Measurements from ENCODE around the gene RBM25. TPM values are rescaled to one million over a fixed set of nuclear protein-coding genes. Genes with fewer than 3 reads are reported as not detected.

The RBM25 gene
- total and polyA plus RNA-seq, 12 donors, result 13.5 to 51.4 (median 39.9) TPM

GRCh38 chr14:73173092-73173735 lies 114.9 kb downstream of the RBM25 start:
- H3K27me3 ChIP-seq, result no peaks in the 10 kb centered on the region
- no peak for ATAC-seq
- 50 to 57% methylated on average over 3 of the region's 3 CpGs for WGBS, 2 donors
- peak; percentile 16 to 62 (median 55) for TF ChIP-seq CTCF (IDR thresholded peaks at IDR 0.05)
- intact Hi-C loops (cut with DNase I), result loop anchor here in 9 of 10 donors (5.0 to 10.0 kb wide), 6 partner anchors 109 to 304 kb away; no protein-coding TSS in a partner anchor
- H3K4me3 ChIP-seq, result no peak overlapping the region
- H3K4me1 ChIP-seq, result peaks cover 0 to 18% (median 0%) of the 10 kb centered on the region in 9 donors
- no peak for DNase-seq
- H3K27ac ChIP-seq, result no peak overlapping the region
- no peaks in the 10 kb centered on the region for H3K9me3 ChIP-seq
- H3K36me3 ChIP-seq, result peaks cover 0 to 100% (median 42%) of the 10 kb centered on the region in 9 donors

Other genes starting within 250 kb of the RBM25 start
- 10 to 100 TPM; 23.2 to 52.3 (median 43.5) TPM for gene DPF3, start 164.4 kb upstream of the RBM25 start, total RNA-seq
- 10 to 100 TPM in 1 of 2 donors, 1 to 10 TPM in 1; 3.8 to 18.1 TPM for gene DPF3, start 164.4 kb upstream of the RBM25 start, polyA plus RNA-seq
- 1 to 10 TPM; 3.8 to 8.9 (median 6.4) TPM for gene DCAF4, start 132.1 kb upstream of the RBM25 start, total RNA-seq
- 1 to 10 TPM; 2.2 to 6.5 TPM for gene DCAF4, start 132.1 kb upstream of the RBM25 start, polyA plus RNA-seq
- 10 to 100 TPM; 10.8 to 19.5 (median 14.5) TPM for gene ZFYVE1, start 31.4 kb upstream of the RBM25 start, total RNA-seq
- 1 to 10 TPM; 4.9 to 5.2 TPM for gene ZFYVE1, start 31.4 kb upstream of the RBM25 start, polyA plus RNA-seq
- 10 to 100 TPM; 19.9 to 33.7 (median 24.9) TPM for gene PSEN1, start 78.0 kb downstream of the RBM25 start, total RNA-seq
- gene PSEN1, start 78.0 kb downstream of the RBM25 start, polyA plus RNA-seq, result 10 to 100 TPM; 13.2 to 15.5 TPM
- gene PAPLN, start 179.0 kb downstream of the RBM25 start, total RNA-seq, result 1 to 10 TPM in 7 of 10 donors, under 1 TPM in 3; 0.67 to 3.8 (median 1.8) TPM
- 1 to 10 TPM in 1 of 2 donors, under 1 TPM in 1; 0.64 to 4.1 TPM for gene PAPLN, start 179.0 kb downstream of the RBM25 start, polyA plus RNA-seq